Right renal pelvis (tissue), 4 donors: ENCODE results near the gene ASCC2. TPM values are rescaled to one million over a fixed set of nuclear protein-coding genes. Genes with fewer than 3 reads are reported as not detected.
"Not testable (repeated sequence)": the region's sequence is repeated elsewhere in the genome, so short reads cannot be mapped to it uniquely, and the experiment has no call there.

ENCODE experiments used
- DNase-seq, 4 donors: peaks; one replicate each; pipeline ENCODE4 v3.0.0-alpha.2; 2013; ENCODE audit warnings: low read depth in 4 of 4, low spot score in 3 of 4, missing footprints in 1 of 4
- polyA plus RNA-seq, 4 donors: library from polyadenylated mRNA; unstranded; fragments of 120-200 nt; gene quantifications; one replicate each; pipeline ENCODE4 v1.2.1, GENCODE V29; 2013; ENCODE audit not compliant: insufficient read length in 4 of 4

The ASCC2 gene
- polyA plus RNA-seq, 4 donors = 41.1 to 47.7 (median 42.4) TPM

DNA sequence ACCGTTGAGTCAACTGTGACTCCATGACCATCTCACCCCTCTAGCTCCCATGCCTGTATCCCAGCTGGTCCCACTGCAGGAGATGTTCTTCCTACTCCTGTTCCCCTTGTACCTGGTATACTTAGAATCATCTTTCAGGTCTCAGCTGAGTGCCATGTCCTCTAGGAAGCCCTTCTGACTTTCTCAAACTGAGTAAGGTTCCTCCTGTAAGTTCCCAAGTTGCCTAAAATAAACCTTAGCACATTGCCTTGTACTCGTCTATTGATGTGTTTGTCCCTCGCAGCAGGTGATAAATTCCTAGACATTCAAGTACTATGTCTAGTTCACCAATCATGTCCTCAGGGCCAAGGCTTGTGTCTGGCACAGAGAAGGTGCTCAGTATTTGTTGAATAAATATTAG lies 18.4 kb upstream of the ASCC2 start:
- DNase-seq = no peak

GRCh38 chr22:29855611-29856181 lies 17.6 kb upstream of the ASCC2 start:
- no peak for DNase-seq

GRCh38 chr22:29854432-29854831 lies 16.4 kb upstream of the ASCC2 start:
- no peak for DNase-seq

DNA sequence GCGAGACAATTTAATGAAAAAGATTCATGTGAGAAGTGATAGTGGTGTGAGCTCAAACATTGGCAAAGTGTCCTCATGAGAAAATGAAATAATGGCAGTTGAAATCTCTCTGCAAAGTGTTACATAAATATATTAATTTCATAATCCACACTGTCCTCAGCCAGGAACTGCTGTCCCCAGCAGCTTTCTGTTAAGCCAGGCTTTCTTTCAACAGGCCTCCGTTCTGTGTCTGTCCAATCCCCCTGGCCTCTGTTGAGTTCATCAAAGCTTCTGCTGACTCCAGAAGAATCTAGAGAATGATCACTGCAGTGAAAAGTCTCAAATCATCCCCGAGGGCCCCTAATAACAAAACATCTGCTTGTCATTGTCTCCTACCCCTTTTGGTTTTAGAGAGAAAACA lies 10.0 kb upstream of the ASCC2 start:
- no peak for DNase-seq

DNA sequence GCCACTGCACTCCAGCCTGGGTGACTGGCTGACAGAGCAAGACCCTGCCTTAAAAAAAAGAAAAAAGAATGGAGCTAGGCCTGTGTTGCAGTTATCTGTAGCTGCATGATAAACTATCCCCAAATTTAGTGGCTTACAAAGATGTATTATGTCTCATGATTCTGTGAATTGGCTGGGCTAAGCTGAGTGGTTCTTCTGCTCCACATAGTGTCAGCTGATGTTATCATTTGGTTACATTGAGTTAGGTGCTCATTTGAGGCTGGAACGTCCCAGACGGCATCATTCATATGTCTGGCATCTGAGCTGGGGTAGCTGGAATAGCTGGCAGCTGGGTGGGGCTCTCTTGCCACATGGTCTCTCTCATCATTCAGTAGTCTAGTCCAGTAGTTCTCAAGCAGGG lies 8.2 kb upstream of the ASCC2 start:
- DNase-seq = no peak

DNA sequence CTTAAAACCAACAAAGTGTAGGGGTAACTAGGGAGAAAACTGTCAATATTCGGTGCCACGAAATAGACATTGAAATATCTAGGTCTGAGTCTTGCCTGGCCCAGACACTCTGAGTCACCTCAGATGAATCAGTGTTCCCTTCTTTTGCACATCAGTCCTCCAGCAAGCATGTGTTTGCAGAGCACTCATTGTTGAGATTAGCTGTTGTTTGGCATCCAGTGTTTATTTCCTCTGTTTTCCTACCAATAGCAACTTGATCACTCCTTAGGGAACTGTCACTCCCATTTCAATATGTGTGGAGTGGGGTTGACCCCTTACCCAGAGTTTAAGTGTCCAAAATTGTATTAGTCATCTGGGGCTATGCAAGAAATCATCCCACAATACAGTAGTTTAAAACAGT lies 4.7 kb upstream of the ASCC2 start:
- no peak for DNase-seq

DNA sequence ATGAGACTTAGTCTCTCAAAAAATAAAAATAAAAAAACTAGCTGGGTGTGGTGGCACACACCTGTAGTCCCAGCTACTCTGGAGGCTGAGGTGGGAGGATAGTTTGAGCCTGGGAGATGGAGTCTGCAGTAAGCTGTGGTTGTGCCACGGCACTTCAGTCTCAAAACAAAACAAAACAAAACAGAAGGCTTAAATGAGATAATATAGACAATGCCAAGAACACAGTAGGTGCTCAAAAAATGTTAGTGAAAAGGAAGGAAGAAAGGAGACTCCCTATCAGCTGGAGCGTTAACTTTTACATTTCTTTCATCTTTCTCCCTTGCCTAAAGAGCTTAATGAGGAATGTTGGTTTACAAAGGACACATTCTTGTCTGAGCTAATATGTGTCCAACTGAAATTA lies 4.1 kb upstream of the ASCC2 start:
- no peak for DNase-seq

- no peak for DNase-seq
Measured at GRCh38 chr22:29840498-29840897, 2.4 kb upstream of the ASCC2 start.

GRCh38 chr22:29839039-29839438 lies 965 bp upstream of the ASCC2 start:
- no peak for DNase-seq

DNA sequence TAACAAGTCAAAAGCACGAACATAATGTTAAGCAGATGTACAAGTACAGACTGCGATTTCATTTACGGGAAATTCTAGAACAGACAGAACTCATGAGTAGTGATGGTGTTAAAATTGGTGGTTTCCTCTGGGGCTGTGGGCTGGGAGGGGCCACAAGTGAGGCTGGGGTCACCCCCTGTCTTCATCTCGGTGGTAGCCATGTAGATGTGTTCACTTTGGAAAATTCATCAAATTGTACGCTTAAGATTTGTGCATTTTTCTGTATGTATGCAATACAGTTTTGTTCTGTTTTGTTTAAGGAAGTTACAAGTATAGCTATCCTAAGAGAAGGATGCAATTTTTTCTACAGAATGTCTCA lies 504 bp upstream of the ASCC2 start:
- DNase-seq = no peak

DNA sequence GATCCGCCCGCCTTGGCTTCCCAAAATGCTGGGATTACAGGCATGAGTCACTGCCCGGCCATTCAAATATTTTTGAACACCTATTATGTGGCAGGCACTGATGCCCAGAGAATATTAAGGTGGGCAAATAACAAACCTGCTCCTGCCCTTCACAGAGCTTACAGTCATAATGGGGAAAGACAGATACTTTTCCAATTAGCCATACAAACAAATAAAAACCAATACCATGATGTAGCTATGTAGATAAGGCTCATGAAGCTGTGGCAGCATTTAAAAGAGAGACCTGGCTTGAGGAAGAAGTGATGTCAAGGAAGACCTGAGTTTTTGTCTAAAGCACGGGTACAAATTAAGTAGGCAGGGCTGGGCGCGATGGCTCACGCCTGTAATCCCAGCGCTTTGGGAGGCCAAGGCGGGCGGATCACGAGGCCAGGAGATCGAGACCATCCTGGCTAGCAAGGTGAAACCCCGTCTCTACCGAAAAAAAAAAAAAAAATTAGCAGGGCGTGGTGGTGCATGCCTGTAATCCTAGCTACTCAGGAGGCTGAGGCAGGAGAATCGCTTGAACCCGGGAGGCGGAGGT lies 1.2 kb downstream of the ASCC2 start:
- not testable (repeated sequence) for DNase-seq

GRCh38 chr22:29834046-29834445 lies 4.0 kb downstream of the ASCC2 start:
- no peak for DNase-seq

GRCh38 chr22:29833392-29833965 lies 4.6 kb downstream of the ASCC2 start:
- no peak for DNase-seq

GRCh38 chr22:29831958-29832357 lies 6.1 kb downstream of the ASCC2 start:
- DNase-seq = no peak

DNA sequence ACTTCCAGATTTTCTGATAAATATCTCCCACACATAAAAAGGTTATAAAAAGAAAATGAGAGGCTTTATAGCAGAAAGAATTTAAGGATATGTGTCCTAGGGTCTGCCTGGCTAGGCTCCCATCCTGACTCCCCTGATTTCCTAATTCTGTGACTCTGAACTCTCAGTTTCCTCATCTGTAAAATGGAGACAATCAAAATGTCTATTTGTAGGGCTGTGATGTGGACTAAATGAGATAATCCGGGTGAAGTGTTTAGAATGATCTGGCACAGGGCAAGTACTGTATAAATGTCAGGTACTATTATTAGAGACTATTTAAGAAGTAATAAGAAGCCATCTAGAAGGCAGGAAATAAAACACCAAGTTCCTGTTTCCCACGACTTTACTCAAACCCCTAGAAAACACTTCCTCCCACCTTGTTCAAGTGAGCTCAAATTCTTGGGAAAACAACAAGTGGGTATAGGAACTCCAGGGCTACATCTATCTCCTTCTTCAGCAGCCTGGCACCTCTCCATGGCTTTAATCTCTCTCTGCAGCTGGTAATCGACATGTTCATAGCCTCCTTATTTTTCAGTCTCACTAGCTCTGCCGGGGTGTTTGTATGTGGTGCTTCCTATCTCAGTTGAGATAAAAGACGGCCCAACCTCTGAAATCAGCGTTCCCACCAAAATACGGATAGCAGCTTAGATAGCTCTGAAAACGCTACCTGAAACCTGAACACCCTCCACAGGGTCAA lies 6.7 kb downstream of the ASCC2 start:
- no peak for DNase-seq

- no peak for DNase-seq
Measured at GRCh38 chr22:29830585-29830984, 7.5 kb downstream of the ASCC2 start.

- not testable (repeated sequence) for DNase-seq
Measured at GRCh38 chr22:29827726-29828125, 10.3 kb downstream of the ASCC2 start.

GRCh38 chr22:29827091-29827490 lies 11.0 kb downstream of the ASCC2 start:
- DNase-seq = no peak

DNA sequence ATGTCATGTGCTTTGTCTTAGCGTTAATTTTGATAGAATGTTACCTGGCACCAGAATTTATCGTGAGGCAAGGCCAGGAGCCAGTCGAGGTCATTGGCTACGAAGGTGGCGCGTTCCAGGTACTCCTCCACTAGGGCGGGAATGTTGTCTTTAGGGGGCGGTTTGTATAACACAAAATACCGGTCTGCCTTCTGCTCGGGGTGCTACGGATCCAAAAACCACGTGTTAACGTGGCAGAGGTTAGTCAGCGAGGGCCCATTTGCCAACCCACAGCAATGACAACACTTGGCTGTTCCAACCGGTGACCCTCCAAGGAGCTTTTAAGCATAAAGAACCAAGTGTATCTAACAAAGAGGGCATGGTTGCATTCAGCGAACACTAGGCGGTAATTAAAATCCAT lies 12.5 kb downstream of the ASCC2 start:
- no peak for DNase-seq

DNA sequence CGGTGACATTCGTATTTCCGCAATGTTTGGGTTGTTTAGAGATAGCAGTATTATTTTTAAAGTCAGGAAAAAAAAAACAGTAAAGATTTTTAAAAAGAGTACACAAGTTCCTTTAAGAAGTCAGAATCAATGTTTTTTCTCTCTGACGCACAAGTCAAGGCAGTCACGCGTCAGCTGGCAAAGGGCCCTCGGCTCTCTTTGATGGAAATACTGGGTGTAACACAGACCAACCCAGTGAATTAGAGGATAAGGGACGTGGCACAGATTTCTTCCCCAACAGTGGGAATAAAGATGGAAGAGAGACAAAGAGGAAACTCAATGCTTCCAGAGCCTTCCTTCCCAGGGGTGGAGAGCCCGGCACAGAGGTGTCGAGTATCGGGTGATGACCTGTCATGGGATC lies 13.4 kb downstream of the ASCC2 start:
- DNase-seq = no peak

- DNase-seq = no peak
Measured at GRCh38 chr22:29821291-29822016, 16.6 kb downstream of the ASCC2 start.

DNA sequence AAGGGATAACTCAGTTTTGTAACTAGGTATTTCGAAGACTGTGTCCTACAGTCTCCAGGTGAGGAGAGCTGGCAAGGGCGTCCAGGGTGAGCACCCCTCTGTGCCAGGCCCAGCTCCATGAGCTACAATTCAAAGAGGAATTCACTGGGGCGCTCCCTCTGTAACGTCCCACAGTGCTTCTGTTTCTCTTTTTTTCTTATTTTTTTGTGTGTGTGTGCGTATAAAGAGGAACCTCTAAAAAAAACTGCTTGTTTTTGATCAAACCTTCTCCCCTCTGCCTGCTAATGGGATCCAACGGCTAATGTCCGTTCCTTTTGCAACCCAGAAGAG lies 17.1 kb downstream of the ASCC2 start:
- DNase-seq = no peak
